OCI-LY1 (cell line): ENCODE data around the gene RUVBL2.

Source experiments
- EZH2 ChIP-seq: fragments of 200-600 bp; sonication (generic), shearing (Covaris generic); IDR thresholded peaks from 2 replicates; pipeline ENCODE4 v1.8.0; 2017; ENCODE audit warnings: borderline replicate concordance, mixed run types, mild to moderate bottlenecking, antibody characterized with exemption, low read length, moderate library complexity, mixed read lengths
- TF ChIP-seq, protein P1 (sequence below): fragments of 200-600 bp; sonication (generic), shearing (Covaris generic); IDR thresholded peaks from 2 replicates; pipeline ENCODE4 v1.5.1; 2017; ENCODE audit warnings: mild to moderate bottlenecking, antibody characterized with exemption, low read length, moderate library complexity, mixed read lengths

GRCh38 chr19:48963371-48964204 lies 30.1 kb upstream of the RUVBL2 start:
- no peak for TF ChIP-seq EZH2
- TF ChIP-seq, protein P1, sequence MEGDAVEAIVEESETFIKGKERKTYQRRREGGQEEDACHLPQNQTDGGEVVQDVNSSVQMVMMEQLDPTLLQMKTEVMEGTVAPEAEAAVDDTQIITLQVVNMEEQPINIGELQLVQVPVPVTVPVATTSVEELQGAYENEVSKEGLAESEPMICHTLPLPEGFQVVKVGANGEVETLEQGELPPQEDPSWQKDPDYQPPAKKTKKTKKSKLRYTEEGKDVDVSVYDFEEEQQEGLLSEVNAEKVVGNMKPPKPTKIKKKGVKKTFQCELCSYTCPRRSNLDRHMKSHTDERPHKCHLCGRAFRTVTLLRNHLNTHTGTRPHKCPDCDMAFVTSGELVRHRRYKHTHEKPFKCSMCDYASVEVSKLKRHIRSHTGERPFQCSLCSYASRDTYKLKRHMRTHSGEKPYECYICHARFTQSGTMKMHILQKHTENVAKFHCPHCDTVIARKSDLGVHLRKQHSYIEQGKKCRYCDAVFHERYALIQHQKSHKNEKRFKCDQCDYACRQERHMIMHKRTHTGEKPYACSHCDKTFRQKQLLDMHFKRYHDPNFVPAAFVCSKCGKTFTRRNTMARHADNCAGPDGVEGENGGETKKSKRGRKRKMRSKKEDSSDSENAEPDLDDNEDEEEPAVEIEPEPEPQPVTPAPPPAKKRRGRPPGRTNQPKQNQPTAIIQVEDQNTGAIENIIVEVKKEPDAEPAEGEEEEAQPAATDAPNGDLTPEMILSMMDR, result no peak
